HL-60 (cell line): ENCODE results near the gene BRCA2.

Source experiments
- DNase-seq, 2 experiments: peaks; one replicate each; pipeline ENCODE4 v3.0.0-alpha.2; 2010 to 2020; ENCODE audit warnings: low read depth in 1 of 2, low spot score in 1 of 2
- H3K27ac ChIP-seq: fragments of 250-450 bp; sonication (Bioruptor Pico); replicated peaks from 2 replicates; pipeline ENCODE4 v1.5.1; 2020; ENCODE audit warnings: mild to moderate bottlenecking, moderate library complexity
- H3K27me3 ChIP-seq: fragments of 250-450 bp; sonication (Bioruptor Pico); 2 replicates; pipeline ENCODE4 v1.5.1; 2021; ENCODE audit warnings: mild to moderate bottlenecking, moderate library complexity; ENCODE audit not compliant: insufficient read depth, poor library complexity, severe bottlenecking
- H3K4me3 ChIP-seq: replicated peaks from 2 replicates; pipeline ENCODE4 v1.5.1; 2011; ENCODE audit warnings: mild to moderate bottlenecking, control low read depth, low read length; ENCODE audit not compliant: insufficient read depth
- GABPA ChIP-seq: IDR thresholded peaks from 2 replicates; pipeline ENCODE4 v1.6.1; 2012; ENCODE audit warnings: low read depth
- POLR2AphosphoS5 ChIP-seq: IDR thresholded peaks from 2 replicates; pipeline ENCODE4 v1.6.1; 2012; ENCODE audit warnings: low read depth
- REST ChIP-seq: IDR thresholded peaks from 2 replicates; pipeline ENCODE4 v1.6.1; 2012; ENCODE audit warnings: low read depth; ENCODE audit not compliant: insufficient replicate concordance
- SPI1 ChIP-seq: IDR thresholded peaks from 2 replicates; pipeline ENCODE4 v1.6.1; 2012; ENCODE audit warnings: low read depth, mild to moderate bottlenecking, borderline replicate concordance
- TF ChIP-seq, protein P1 (sequence below): IDR thresholded peaks from one replicate; pipeline ENCODE4 v1.5.1; 2011; ENCODE audit warnings: low read length, control low read depth, inconsistent platforms; ENCODE audit not compliant: insufficient read depth

BRCA2 gene

DNA sequence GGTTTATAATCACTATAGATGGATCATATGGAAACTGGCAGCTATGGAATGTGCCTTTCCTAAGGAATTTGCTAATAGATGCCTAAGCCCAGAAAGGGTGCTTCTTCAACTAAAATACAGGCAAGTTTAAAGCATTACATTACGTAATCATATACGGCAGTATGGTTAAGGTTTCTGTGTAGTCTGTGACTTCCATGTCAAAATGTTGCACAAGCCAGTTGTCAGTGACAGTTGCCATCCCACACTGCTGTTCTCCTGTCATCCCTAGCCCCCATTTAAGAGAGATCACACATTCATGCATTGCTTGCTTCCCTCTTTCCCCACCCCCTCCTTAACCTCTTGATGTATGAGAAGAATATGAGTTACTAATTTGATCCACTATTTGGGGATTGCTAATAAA, 47.3 kb downstream of the BRCA2 start:
- Histone ChIP-seq H3K27me3 (no peaks in the 10 kb centered on the region), H3K27ac (no peak overlapping the region), H3K4me3 (no peak overlapping the region)
- peak; percentile 72 to 78 for DNase-seq
- no peak for TF ChIP-seq GABPA
- TF ChIP-seq POLR2AphosphoS5 = peak; percentile 30; the same call in 1 of the 2 replicates

DNA sequence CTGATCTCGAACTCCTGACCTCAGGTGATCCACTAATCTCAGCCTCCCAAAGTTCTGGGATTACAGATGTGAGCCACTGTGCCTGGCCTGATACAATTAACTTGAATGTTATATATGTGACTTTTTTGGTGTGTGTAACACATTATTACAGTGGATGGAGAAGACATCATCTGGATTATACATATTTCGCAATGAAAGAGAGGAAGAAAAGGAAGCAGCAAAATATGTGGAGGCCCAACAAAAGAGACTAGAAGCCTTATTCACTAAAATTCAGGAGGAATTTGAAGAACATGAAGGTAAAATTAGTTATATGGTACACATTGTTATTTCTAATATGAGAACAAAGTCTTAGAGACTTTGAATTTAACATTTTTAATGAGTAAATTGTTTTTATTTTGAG, 55.5 kb downstream of the BRCA2 start:
- no peak overlapping the region for H3K27ac ChIP-seq
- TF ChIP-seq, protein P1, sequence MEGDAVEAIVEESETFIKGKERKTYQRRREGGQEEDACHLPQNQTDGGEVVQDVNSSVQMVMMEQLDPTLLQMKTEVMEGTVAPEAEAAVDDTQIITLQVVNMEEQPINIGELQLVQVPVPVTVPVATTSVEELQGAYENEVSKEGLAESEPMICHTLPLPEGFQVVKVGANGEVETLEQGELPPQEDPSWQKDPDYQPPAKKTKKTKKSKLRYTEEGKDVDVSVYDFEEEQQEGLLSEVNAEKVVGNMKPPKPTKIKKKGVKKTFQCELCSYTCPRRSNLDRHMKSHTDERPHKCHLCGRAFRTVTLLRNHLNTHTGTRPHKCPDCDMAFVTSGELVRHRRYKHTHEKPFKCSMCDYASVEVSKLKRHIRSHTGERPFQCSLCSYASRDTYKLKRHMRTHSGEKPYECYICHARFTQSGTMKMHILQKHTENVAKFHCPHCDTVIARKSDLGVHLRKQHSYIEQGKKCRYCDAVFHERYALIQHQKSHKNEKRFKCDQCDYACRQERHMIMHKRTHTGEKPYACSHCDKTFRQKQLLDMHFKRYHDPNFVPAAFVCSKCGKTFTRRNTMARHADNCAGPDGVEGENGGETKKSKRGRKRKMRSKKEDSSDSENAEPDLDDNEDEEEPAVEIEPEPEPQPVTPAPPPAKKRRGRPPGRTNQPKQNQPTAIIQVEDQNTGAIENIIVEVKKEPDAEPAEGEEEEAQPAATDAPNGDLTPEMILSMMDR = no peak
- TF ChIP-seq SPI1 = no peak
- TF ChIP-seq GABPA = no peak
- no peak for TF ChIP-seq REST
- TF ChIP-seq POLR2AphosphoS5 = no peak
- H3K4me3 ChIP-seq = no peak overlapping the region
- H3K27me3 ChIP-seq = no peaks in the 10 kb centered on the region
- DNase-seq = peak in 1 of 2 experiments; percentile 28

- peak in 1 of 2 experiments; percentile 21 for DNase-seq
- peak overlapping the region; percentile 55 for H3K27ac ChIP-seq
- no peaks in the 10 kb centered on the region for H3K27me3 ChIP-seq
- TF ChIP-seq POLR2AphosphoS5 (no peak), REST (no peak), SPI1 (no peak), GABPA (no peak)
- TF ChIP-seq, protein P1 = no peak
- no peak overlapping the region for H3K4me3 ChIP-seq
Measured at GRCh38 chr13:32376642-32377415, 61.5 kb downstream of the BRCA2 start.

GRCh38 chr13:32378012-32378411, 62.7 kb downstream of the BRCA2 start:
- no peaks in the 10 kb centered on the region for H3K27me3 ChIP-seq
- no peak overlapping the region for H3K27ac ChIP-seq
- TF ChIP-seq GABPA (no peak), POLR2AphosphoS5 (no peak)
- no peak overlapping the region for H3K4me3 ChIP-seq
- DNase-seq = no peak

- no peak overlapping the region for H3K4me3 ChIP-seq
- no peak for DNase-seq
- TF ChIP-seq, protein P1 = peak; percentile 17
- no peak for TF ChIP-seq SPI1
- no peaks in the 10 kb centered on the region for H3K27me3 ChIP-seq
- no peak overlapping the region for H3K27ac ChIP-seq
Measured at GRCh38 chr13:32381539-32381938, 66.2 kb downstream of the BRCA2 start.
